ENCODE data around the gene CEP162.

CEP162 gene

GRCh38 chr6:84082689-84083265, 144.7 kb downstream of the CEP162 start:
- DNase-seq, result no peak

- DNase-seq, result no peak
Measured at GRCh38 chr6:84081222-84081621, 146.2 kb downstream of the CEP162 start.

- DNase-seq, result no peak
Measured at GRCh38 chr6:84078335-84078734, 149.1 kb downstream of the CEP162 start.

GRCh38 chr6:84077645-84078044, 149.8 kb downstream of the CEP162 start:
- DNase-seq, result no peak

GRCh38 chr6:84074988-84075781, 152.3 kb downstream of the CEP162 start:
- DNase-seq, result no peak

Data from suppressor macrophage (primary cell).